HUES48 (cell line): ENCODE results near the gene GPR6.

Experiments
- H3K27ac ChIP-seq: one replicate; pipeline ENCODE4 v1.7.0; 2013; ENCODE audit warnings: low read depth, low read length, inconsistent platforms
- H3K27me3 ChIP-seq: 2 replicates; pipeline ENCODE4 v1.6.1; 2013; ENCODE audit warnings: mild to moderate bottlenecking, low read length; ENCODE audit not compliant: control insufficient read depth, insufficient read depth
- H3K36me3 ChIP-seq: 2 replicates; pipeline ENCODE4 v1.6.1; 2013; ENCODE audit warnings: low read length; ENCODE audit not compliant: control insufficient read depth, insufficient read depth
- H3K4me1 ChIP-seq: 2 replicates; pipeline ENCODE4 v1.6.1; 2013; ENCODE audit warnings: mild to moderate bottlenecking, low read length; ENCODE audit not compliant: control insufficient read depth, insufficient read depth
- H3K4me3 ChIP-seq: 2 replicates; pipeline ENCODE4 v1.5.1; 2013; ENCODE audit warnings: mild to moderate bottlenecking, low read depth, low read length
- H3K9ac ChIP-seq: 2 replicates; pipeline ENCODE4 v1.6.1; 2013; ENCODE audit warnings: mild to moderate bottlenecking, low read depth, low read length, moderate library complexity
- H3K9me3 ChIP-seq: 2 replicates; pipeline ENCODE4 v1.6.1; 2013; ENCODE audit warnings: low read length; ENCODE audit not compliant: control insufficient read depth, insufficient read depth

Gene GPR6

DNA sequence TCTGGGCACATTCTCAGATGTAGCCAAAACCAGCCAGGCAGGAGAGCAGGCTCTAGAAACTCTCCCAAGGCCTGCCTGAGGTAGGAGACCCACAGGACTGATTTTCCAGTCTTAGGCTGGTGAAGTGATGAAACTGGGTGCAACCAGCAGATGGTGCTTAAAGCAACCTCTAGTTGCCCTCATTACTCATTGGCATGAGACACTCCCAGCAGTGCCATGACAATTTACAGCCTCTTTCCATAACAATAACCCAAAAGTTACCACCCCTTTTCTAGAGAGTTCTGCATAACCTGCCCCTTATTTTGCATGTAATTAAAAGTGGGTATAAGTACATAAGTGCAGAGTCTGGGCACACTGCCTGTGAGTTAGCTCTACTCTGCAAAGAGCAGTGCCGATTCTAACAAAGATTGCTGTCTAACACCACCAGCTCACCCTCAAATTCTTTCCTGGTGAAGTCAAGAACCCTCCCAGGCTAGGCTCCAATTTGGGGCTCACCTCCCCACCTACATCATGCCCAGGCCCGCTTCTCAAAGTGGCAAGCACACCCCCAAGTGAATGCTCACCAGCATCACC is 14.4 kb upstream of the GPR6 start:
- H3K27me3 ChIP-seq, result no peaks in the 10 kb centered on the region; the same call in 1 of the 2 replicates
- no peaks in the 10 kb centered on the region for H3K4me1 ChIP-seq
- H3K27ac ChIP-seq, result no peak overlapping the region
- no peaks in the 10 kb centered on the region for H3K36me3 ChIP-seq
- peaks cover 4% of the 10 kb centered on the region for H3K9me3 ChIP-seq
- H3K4me3 ChIP-seq, result no peak overlapping the region
- no peak overlapping the region for H3K9ac ChIP-seq

DNA sequence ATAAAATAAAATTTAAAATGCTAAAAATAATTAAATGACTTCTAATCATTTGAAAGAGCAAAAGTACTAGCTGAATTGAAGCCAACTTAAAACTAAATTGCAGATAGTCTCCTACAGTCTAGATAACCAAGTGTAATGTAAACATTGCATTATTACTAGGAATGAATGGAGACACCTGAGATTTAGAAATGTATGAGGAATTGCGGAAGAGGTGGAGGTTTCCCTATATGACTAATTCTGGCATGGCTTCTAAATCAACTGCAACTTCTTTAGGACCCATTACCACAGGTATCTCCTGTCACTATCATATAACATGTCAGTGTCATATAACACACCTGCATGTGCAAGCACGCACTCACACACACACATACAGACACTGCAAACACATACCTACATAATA is 13.2 kb upstream of the GPR6 start:
- H3K27me3 ChIP-seq, result no peaks in the 10 kb centered on the region; the same call in 1 of the 2 replicates
- no peaks in the 10 kb centered on the region for H3K36me3 ChIP-seq
- H3K27ac ChIP-seq, result no peak overlapping the region
- H3K4me3 ChIP-seq, result no peak overlapping the region
- H3K4me1 ChIP-seq, result no peaks in the 10 kb centered on the region
- no peak overlapping the region for H3K9ac ChIP-seq
- peaks cover 4% of the 10 kb centered on the region for H3K9me3 ChIP-seq

DNA sequence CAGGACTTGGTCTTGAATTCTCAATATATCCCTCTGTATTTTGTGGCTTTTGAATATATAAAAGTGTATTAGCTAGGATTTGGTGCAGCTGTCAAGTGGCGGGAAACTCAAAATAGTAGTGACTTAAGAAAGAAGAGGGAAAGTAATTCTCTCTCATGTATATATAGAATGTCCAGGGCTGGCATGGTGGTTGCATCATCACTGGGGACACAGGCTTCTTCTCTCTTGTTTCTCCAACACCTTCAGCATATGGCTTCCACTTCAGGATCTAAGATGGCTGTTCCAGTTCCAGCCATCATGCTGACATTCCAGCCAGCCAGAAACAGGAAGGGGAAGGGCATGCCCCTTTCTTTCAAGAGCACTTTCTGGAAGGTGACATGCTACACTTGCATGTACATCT is 11.8 kb upstream of the GPR6 start:
- Histone ChIP-seq H3K27ac (no peak overlapping the region), H3K36me3 (no peaks in the 10 kb centered on the region), H3K27me3 (no peaks in the 10 kb centered on the region; the same call in 1 of the 2 replicates), H3K4me1 (no peaks in the 10 kb centered on the region), H3K4me3 (no peak overlapping the region), H3K9ac (no peak overlapping the region), H3K9me3 (peaks cover 4% of the 10 kb centered on the region)

DNA sequence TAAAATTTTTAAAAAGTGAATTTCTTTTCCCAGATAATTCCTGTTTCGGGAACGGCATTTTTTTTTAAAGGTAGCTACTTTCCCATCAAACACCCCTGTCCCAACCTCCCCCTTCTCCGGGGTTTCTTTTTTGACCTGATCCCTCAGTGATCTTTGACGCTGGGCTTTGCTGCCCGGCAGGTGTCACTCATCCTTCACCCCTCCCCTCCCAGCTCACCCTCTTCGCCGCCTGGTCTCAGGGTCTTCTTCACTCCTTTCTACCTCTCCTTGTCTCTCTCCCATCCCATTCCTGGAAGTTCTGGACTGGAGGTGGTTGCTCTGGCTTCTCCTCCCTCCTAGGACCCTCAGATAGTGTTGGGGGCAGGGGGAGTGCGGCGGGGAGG is 329 bp upstream of the GPR6 start:
- Histone ChIP-seq H3K4me3 (peak overlapping the region; percentile 89), H3K36me3 (no peaks in the 10 kb centered on the region), H3K4me1 (no peaks in the 10 kb centered on the region; the same call in 1 of the 2 replicates), H3K9ac (no peak overlapping the region), H3K27me3 (peaks cover 37% of the 10 kb centered on the region), H3K9me3 (no peaks in the 10 kb centered on the region), H3K27ac (no peak overlapping the region)

DNA sequence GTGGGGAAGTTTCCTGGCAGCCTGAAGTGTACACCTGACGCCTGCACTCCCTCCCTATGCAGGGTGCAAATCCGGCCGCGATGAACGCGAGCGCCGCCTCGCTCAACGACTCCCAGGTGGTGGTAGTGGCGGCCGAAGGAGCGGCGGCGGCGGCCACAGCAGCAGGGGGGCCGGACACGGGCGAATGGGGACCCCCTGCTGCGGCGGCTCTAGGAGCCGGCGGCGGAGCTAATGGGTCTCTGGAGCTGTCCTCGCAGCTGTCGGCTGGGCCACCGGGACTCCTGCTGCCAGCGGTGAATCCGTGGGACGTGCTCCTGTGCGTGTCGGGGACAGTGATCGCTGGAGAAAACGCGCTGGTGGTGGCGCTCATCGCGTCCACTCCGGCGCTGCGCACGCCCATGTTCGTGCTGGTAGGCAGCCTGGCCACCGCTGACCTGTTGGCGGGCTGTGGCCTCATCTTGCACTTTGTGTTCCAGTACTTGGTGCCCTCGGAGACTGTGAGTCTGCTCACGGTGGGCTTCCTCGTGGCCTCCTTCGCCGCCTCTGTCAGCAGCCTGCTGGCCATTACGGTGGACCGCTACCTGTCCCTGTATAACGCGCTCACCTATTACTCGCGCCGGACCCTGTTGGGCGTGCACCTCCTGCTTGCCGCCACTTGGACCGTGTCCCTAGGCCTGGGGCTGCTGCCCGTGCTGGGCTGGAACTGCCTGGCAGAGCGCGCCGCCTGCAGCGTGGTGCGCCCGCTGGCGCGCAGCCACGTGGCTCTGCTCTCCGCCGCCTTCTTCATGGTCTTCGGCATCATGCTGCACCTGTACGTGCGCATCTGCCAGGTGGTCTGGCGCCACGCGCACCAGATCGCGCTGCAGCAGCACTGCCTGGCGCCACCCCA is 1.2 kb downstream of the GPR6 start:
- Histone ChIP-seq H3K9me3 (no peaks in the 10 kb centered on the region), H3K4me3 (peak overlapping the region; percentile 89), H3K36me3 (no peaks in the 10 kb centered on the region), H3K27me3 (peaks cover 37% of the 10 kb centered on the region), H3K27ac (no peak overlapping the region), H3K9ac (no peak overlapping the region), H3K4me1 (no peaks in the 10 kb centered on the region; the same call in 1 of the 2 replicates)

DNA sequence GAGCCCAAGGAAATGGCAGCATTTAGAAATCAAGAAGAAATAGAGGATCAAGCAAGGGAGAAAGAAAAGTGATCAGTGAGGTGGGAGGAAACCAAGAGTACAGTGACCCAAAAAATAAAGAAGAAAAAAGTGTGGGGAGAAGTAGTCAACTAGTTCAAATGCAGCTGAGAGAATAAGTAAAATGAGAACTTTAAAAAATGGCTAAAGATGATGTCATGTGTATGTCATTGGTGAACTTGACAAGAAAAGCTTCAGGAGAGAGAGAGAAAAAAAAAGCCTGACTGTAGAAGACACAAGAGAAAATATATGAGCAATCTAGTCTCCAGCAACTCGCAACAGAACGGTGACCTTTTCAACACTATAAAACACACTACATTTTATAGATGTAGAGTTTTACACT is 6.3 kb downstream of the GPR6 start:
- Histone ChIP-seq H3K27me3 (peaks cover 21% of the 10 kb centered on the region), H3K9me3 (no peaks in the 10 kb centered on the region), H3K9ac (no peak overlapping the region), H3K4me3 (no peak overlapping the region), H3K36me3 (no peaks in the 10 kb centered on the region), H3K27ac (no peak overlapping the region), H3K4me1 (no peaks in the 10 kb centered on the region)

DNA sequence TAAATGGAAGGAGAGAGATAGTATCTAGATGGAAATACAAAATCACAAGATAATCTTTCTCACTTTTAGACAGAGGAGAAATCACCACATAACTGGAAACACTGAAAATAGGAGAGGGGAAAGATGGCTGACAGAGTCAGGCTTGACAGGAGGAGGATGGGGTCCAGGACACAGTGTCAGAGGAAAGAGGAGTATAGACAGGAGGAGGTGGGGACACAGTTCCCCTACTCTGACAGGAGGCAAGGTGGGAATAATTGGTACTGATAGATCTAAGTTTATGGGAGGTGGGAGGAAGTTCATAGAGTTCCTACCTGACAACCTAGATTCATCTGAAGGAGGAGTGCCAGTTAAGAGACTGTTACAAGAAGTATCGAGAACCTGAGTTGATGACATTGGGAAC is 9.1 kb downstream of the GPR6 start:
- no peak overlapping the region for H3K27ac ChIP-seq
- no peak overlapping the region for H3K9ac ChIP-seq
- H3K4me3 ChIP-seq, result no peak overlapping the region
- H3K4me1 ChIP-seq, result no peaks in the 10 kb centered on the region
- no peaks in the 10 kb centered on the region for H3K9me3 ChIP-seq
- no peaks in the 10 kb centered on the region for H3K36me3 ChIP-seq
- H3K27me3 ChIP-seq, result no peaks in the 10 kb centered on the region

DNA sequence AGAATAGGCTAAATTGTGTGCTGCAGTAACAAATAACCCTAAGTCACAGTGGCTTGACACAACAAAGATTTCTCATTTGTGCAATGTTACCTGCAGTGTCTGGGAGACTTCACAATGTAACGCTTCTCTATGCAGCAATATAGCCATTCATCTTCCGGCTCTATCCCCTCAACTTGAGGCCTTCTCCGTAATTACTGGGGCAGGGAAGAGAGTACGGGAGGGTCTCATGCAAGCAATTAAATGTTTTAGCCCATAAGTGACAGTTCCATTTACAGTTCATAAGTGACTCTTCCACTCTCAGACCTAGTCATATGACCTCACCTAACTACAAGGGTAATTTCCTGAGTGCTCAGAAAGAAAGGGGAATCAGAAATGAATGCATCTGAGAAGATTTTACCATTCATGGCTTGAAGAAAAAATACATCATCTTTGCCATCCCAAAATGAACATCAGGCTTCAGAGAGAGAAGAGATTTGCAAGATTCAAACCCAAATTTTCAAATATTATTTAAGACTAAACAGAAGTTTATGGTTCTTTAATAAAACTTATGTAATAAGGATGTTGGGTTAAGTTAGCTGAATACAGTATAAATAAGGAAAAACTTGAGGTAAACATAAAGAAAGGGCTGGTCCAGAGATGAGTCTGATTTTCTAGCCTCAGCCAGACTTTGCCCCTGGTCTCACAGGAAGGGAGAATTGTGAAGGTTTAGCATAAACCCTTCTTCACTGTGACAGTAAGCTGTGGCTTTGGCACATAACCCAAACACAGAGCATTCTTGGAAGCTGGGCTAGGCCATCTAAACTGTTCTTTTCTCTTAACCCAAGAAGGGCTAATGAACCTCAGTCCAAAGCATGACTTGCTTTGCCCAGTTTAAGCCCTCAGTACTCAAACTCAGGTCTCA is 13.3 kb downstream of the GPR6 start:
- Histone ChIP-seq H3K27ac (no peak overlapping the region), H3K4me1 (no peaks in the 10 kb centered on the region), H3K36me3 (no peaks in the 10 kb centered on the region), H3K9me3 (no peaks in the 10 kb centered on the region), H3K9ac (no peak overlapping the region), H3K4me3 (no peak overlapping the region), H3K27me3 (no peaks in the 10 kb centered on the region)

DNA sequence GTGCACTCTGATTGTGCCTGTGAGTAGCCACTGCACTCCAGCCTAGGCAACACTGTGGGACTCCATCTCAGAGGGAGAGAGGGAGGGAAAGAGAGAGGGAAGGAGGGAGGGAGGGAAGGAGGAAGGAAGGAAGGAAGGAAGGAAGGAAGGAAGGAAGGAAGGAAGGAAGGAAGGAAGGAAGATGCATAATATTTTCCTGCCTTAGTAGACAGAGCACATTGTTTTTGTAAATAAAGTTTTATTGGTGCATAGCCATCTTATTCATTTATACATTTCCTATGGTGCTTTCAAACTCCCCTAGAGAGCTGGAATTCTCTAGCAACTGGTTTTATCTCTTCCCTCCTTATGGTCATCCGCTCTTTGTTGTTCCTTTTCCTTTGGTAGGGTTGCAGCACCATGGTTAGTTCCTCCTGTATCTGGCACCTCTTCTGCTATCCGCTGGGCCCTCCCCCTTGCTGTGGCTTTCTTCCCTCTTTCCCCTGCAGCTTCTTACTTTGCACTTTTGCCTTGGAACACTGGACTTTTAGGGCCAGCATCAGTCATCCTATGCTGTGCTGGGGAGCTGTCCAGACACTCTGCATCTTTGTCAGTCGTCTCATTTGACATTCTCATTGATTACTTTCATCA is 20.2 kb downstream of the GPR6 start:
- no peaks in the 10 kb centered on the region for H3K9me3 ChIP-seq
- no peaks in the 10 kb centered on the region for H3K27me3 ChIP-seq
- H3K27ac ChIP-seq, result no peak overlapping the region
- no peaks in the 10 kb centered on the region for H3K4me1 ChIP-seq
- no peak overlapping the region for H3K9ac ChIP-seq
- no peak overlapping the region for H3K4me3 ChIP-seq
- H3K36me3 ChIP-seq, result no peaks in the 10 kb centered on the region

DNA sequence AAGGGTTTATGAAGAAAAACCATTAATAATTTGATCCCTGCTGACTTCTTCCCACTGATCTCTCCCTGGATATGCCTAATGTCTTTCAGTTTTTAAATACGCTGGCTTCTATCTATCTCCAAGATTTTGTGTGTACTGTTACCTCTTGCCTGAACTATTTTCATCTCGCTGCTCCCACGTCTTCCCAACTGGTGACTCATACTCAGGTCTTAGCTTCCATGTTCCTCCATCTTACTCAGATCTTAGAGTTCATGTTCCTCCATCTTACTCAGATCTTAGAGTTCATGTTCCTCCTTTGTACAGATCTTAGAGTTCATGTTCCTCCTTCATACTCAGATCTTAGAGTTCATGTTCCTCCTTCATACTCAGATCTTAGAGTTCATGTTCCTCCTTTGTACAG is 21.6 kb downstream of the GPR6 start:
- no peaks in the 10 kb centered on the region for H3K4me1 ChIP-seq
- no peak overlapping the region for H3K27ac ChIP-seq
- H3K4me3 ChIP-seq, result no peak overlapping the region
- H3K9me3 ChIP-seq, result no peaks in the 10 kb centered on the region
- no peak overlapping the region for H3K9ac ChIP-seq
- H3K27me3 ChIP-seq, result no peaks in the 10 kb centered on the region
- no peaks in the 10 kb centered on the region for H3K36me3 ChIP-seq
